IPS-18a (cell line): ENCODE data around the gene ADAMTSL1.

Experiments
- H3K27ac ChIP-seq: one replicate; pipeline ENCODE4 v1.5.1; 2013; ENCODE audit warnings: low read length
- H3K27me3 ChIP-seq: one replicate; pipeline ENCODE4 v1.6.1; 2013; ENCODE audit warnings: mild to moderate bottlenecking, low read length; ENCODE audit not compliant: control insufficient read depth, insufficient read depth
- H3K36me3 ChIP-seq: one replicate; pipeline ENCODE4 v1.6.1; 2013; ENCODE audit warnings: low read depth, low read length; ENCODE audit not compliant: control insufficient read depth
- H3K4me1 ChIP-seq: one replicate; pipeline ENCODE4 v1.6.1; 2013; ENCODE audit warnings: low read depth, low read length; ENCODE audit not compliant: control insufficient read depth
- H3K4me3 ChIP-seq: one replicate; pipeline ENCODE4 v1.5.1; 2013; ENCODE audit warnings: low read length
- H3K9ac ChIP-seq: one replicate; pipeline ENCODE4 v1.6.1; 2013; ENCODE audit warnings: mild to moderate bottlenecking, low read length, moderate library complexity
- H3K9me3 ChIP-seq: one replicate; pipeline ENCODE4 v1.6.1; 2013; ENCODE audit warnings: low read depth, low read length; ENCODE audit not compliant: control insufficient read depth

ADAMTSL1 gene

DNA sequence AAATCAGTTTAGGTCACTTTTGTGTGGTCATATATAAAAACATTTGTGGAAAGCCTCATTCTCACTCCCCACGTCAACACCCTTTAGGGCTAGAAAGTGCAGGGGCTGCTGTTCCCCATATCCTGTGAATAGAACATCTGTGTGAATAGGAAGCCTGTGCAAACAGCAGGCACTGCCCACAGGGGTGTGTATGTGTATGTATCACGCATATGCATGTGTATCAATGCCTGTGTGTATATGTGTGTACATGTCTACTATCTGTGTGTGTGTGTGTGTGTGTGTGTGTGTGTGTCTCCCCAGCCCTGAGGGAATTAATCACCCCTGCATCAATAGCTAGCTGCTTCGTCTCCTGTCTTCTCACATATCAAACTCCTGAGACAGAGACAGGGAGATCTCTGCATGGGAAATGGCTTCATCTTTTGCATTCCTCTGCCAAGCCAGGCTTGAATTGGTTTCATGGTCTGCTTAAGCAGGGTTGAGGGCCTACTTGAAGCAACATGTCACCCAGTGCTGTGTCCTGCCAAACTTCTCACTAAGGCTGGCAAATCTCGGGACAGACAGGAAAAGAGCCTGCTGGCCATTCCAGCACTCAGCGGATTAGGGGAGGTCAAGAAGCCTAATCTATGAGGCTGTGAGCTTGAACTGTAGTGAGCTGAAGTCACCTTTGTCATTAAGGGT is 265.8 kb downstream of the ADAMTSL1 start:
- Histone ChIP-seq H3K4me3 (no peak overlapping the region), H3K27ac (no peak overlapping the region), H3K36me3 (no peaks in the 10 kb centered on the region)

GRCh38 chr9:18741359-18741758 is 267.4 kb downstream of the ADAMTSL1 start:
- Histone ChIP-seq H3K4me1 (no peaks in the 10 kb centered on the region), H3K27ac (no peak overlapping the region), H3K27me3 (no peaks in the 10 kb centered on the region), H3K9me3 (no peaks in the 10 kb centered on the region), H3K4me3 (no peak overlapping the region), H3K9ac (no peak overlapping the region), H3K36me3 (no peaks in the 10 kb centered on the region)

More for the DNA sequence above, 265.8 kb downstream of the ADAMTSL1 start:
- H3K27me3 ChIP-seq, result no peaks in the 10 kb centered on the region
- H3K9me3 ChIP-seq, result no peaks in the 10 kb centered on the region
- H3K9ac ChIP-seq, result no peak overlapping the region
- no peaks in the 10 kb centered on the region for H3K4me1 ChIP-seq

- Histone ChIP-seq H3K27me3 (no peaks in the 10 kb centered on the region), H3K4me3 (no peak overlapping the region), H3K9ac (no peak overlapping the region), H3K4me1 (no peaks in the 10 kb centered on the region), H3K36me3 (no peaks in the 10 kb centered on the region), H3K9me3 (no peaks in the 10 kb centered on the region), H3K27ac (no peak overlapping the region)
Observed at GRCh38 chr9:18741945-18742344, 268.0 kb downstream of the ADAMTSL1 start.

DNA sequence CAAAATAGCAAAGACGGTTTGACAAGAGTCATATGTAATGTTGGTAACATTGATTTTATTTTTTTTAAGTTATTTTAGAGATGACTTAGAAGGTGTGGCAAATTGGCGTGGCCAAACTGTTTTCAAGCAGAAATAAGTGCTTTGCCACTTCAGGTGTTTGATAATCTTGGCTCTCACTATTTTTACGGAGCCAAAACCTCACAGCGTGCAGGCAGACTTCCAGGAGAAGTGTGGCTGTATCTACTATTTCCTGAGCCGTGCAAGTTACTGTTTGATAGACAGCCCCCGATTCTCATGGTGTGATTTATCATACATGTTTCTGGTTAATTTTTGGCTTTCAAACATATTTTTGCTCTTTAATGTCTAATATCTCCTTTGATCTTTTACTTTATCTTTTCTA is 269.5 kb downstream of the ADAMTSL1 start:
- no peak overlapping the region for H3K9ac ChIP-seq
- H3K4me3 ChIP-seq, result no peak overlapping the region
- H3K9me3 ChIP-seq, result no peaks in the 10 kb centered on the region
- H3K4me1 ChIP-seq, result no peaks in the 10 kb centered on the region
- H3K27me3 ChIP-seq, result no peaks in the 10 kb centered on the region
- no peak overlapping the region for H3K27ac ChIP-seq
- no peaks in the 10 kb centered on the region for H3K36me3 ChIP-seq

GRCh38 chr9:18743971-18744370 is 270.0 kb downstream of the ADAMTSL1 start:
- H3K27me3 ChIP-seq, result no peaks in the 10 kb centered on the region
- no peak overlapping the region for H3K4me3 ChIP-seq
- no peak overlapping the region for H3K27ac ChIP-seq
- no peak overlapping the region for H3K9ac ChIP-seq
- H3K36me3 ChIP-seq, result no peaks in the 10 kb centered on the region
- no peaks in the 10 kb centered on the region for H3K9me3 ChIP-seq
- no peaks in the 10 kb centered on the region for H3K4me1 ChIP-seq

- Histone ChIP-seq H3K9ac (no peak overlapping the region), H3K4me3 (no peak overlapping the region)
Observed at GRCh38 chr9:18745710-18746109, 271.8 kb downstream of the ADAMTSL1 start.

DNA sequence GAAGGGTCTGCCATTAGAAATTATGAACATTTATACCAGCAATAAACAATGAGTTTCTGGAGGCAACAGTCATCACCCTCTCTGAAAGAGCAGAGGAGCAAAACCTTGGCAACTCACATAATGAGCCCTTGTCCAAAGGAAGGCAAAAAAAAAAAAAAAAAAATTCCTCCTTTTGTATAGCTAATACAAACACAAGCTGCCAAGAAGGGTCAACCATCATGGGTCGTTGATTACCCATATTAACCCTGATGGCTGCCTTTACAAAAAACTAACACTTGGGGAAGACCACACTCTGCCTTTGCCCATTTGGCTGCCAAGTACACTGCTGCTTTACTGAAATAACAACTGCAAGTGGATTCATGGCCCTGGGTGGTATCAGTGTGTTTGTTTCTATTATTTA is 272.7 kb downstream of the ADAMTSL1 start:
- no peaks in the 10 kb centered on the region for H3K9me3 ChIP-seq
- H3K4me3 ChIP-seq, result no peak overlapping the region
- no peaks in the 10 kb centered on the region for H3K4me1 ChIP-seq
- no peaks in the 10 kb centered on the region for H3K27me3 ChIP-seq
- no peaks in the 10 kb centered on the region for H3K36me3 ChIP-seq
- no peak overlapping the region for H3K27ac ChIP-seq
- no peak overlapping the region for H3K9ac ChIP-seq

More at GRCh38 chr9:18745710-18746109, 271.8 kb downstream of the ADAMTSL1 start:
- Histone ChIP-seq H3K36me3 (no peaks in the 10 kb centered on the region), H3K4me1 (no peaks in the 10 kb centered on the region), H3K9me3 (no peaks in the 10 kb centered on the region), H3K27me3 (no peaks in the 10 kb centered on the region), H3K27ac (no peak overlapping the region)

- H3K9me3 ChIP-seq, result no peaks in the 10 kb centered on the region
- H3K4me3 ChIP-seq, result no peak overlapping the region
- H3K27me3 ChIP-seq, result no peaks in the 10 kb centered on the region
- H3K27ac ChIP-seq, result no peak overlapping the region
- no peaks in the 10 kb centered on the region for H3K4me1 ChIP-seq
- no peaks in the 10 kb centered on the region for H3K36me3 ChIP-seq
- H3K9ac ChIP-seq, result no peak overlapping the region
Observed at GRCh38 chr9:18747595-18747994, 273.6 kb downstream of the ADAMTSL1 start.

GRCh38 chr9:18748251-18748701 is 274.3 kb downstream of the ADAMTSL1 start:
- Histone ChIP-seq H3K27me3 (no peaks in the 10 kb centered on the region), H3K9me3 (no peaks in the 10 kb centered on the region), H3K4me3 (no peak overlapping the region), H3K9ac (no peak overlapping the region), H3K36me3 (no peaks in the 10 kb centered on the region), H3K4me1 (no peaks in the 10 kb centered on the region), H3K27ac (no peak overlapping the region)

- Histone ChIP-seq H3K9ac (no peak overlapping the region), H3K36me3 (no peaks in the 10 kb centered on the region), H3K4me1 (no peaks in the 10 kb centered on the region), H3K27ac (no peak overlapping the region), H3K4me3 (no peak overlapping the region), H3K27me3 (no peaks in the 10 kb centered on the region), H3K9me3 (no peaks in the 10 kb centered on the region)
Observed at GRCh38 chr9:18749711-18750110, 275.8 kb downstream of the ADAMTSL1 start.

DNA sequence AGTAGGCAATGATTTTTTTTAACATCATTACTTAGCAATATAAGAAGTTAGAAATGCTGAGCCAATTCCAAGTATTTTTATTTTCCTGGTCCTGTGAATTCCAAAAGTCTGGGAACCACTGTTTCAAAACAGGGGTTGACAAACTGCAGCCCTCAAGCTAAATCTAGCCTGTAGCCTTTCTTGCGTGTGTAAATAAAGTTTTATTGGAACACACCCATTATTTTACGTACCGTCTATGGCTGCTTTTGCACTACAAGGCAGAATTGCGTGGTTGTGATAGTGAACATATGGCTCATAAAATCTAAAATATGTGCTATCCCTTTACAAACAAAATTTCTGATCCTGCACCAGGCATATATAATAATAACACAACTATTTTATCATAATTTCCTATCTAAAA is 280.0 kb downstream of the ADAMTSL1 start:
- Histone ChIP-seq H3K4me1 (no peaks in the 10 kb centered on the region), H3K27ac (no peak overlapping the region), H3K9me3 (no peaks in the 10 kb centered on the region), H3K9ac (no peak overlapping the region), H3K36me3 (no peaks in the 10 kb centered on the region), H3K4me3 (no peak overlapping the region), H3K27me3 (no peaks in the 10 kb centered on the region)

DNA sequence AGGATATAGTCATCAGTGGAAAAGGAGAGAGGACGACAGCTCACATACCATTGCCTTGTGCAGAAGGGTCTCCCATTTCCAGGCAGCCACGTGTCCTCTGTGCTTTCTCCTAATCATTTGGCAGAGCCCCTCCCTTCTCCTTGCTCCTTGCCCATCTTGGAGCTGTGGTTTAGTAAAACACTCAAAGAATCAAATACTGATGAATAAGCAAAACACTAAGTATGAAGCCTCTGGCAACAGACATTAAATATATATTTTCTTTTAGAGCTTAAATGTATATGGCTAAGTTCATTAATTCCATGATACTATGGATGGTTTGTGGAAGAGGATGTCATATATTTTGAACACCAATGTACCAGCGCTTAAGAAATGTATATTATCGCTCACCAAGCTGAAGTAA is 280.6 kb downstream of the ADAMTSL1 start:
- no peak overlapping the region for H3K4me3 ChIP-seq

More for the DNA sequence above, 280.6 kb downstream of the ADAMTSL1 start:
- no peaks in the 10 kb centered on the region for H3K27me3 ChIP-seq
- H3K4me1 ChIP-seq, result no peaks in the 10 kb centered on the region
- H3K36me3 ChIP-seq, result no peaks in the 10 kb centered on the region
- H3K9ac ChIP-seq, result no peak overlapping the region
- no peaks in the 10 kb centered on the region for H3K9me3 ChIP-seq
- H3K27ac ChIP-seq, result no peak overlapping the region
